NCI-H2196 treated with DMSO at 0.1 percent for 48 hours (cell line): ENCODE results near the gene SPTY2D1.
"Not testable (repeated sequence)": the region's sequence is repeated elsewhere in the genome, so short reads cannot be mapped to it uniquely, and the experiment has no call there.

Source experiments
- DNase-seq: peaks from one replicate; lab custom pipeline; 2025; ENCODE audit not compliant: unreplicated experiment; lab: John Stamatoyannopoulos, UW

The SPTY2D1 gene

DNA sequence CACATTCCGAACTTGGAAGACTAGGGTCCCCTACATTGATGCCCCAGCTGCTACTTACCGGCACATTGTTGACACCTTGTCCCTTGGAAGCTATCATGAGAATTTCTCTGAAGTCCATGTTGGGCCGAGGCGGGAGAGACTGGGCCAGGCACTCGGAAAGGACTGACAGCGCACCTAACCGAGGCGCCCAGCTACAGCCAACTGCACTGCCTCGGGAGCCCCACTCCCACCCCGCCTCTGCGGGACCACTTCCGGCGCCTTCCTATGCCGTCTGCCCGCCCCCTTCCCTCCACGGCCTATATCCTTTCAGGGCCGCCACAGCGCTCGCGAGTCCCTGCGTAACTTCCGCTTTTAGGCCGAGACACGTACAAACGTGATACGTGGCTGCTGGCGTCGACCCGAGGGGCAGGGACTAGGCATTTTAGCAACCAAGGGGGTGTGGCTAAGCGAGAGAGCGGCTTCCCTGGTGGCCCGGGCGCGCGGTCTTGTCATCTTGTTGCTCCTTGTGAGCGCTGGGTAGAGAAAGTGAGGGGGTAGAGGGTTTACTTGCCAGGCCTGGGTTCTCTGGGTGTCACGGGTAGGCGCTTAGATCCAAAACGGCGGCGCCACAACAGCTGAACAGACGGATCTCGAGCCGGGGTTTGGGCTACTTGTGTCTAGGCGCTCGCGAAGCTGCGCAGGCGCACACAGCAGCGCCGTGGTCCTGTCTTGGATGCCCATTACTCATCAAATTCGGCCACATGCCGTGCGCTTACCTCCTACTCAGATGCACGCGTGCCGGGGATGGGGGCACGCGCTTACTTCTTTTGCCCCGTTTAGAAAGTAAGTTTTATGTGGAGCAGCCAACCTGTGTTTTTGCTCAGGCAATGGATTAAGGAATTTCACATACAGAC is at the start of gene SPTY2D1:
TSS of gene SPTY2D1 (minus strand) at position 203 of the 893 bp plus-strand sequence. CDS start at position 118, 85 bp downstream.
- DNase-seq = peak; percentile 97

GRCh38 chr11:18682466-18682865 is 48.3 kb upstream of the SPTY2D1 start:
- DNase-seq = no peak

DNA sequence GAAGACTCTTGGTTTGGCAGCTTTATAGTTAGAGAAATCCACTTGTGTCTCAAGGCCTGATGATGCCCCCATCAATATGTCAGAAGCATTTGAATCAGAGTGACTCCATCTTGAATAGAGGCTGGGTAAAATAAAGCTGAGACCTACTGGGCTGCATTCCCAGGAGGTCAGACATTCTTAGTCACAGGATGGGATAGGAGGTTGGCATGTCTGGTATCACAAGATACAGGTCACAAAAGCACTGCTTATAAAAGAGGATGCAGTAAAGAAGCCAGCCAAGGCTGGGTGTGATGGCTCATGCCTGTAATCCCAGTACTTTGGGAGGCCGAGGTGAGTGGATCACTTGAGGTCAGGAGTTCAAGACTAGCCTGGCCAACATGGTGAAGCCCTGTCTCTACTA is 47.8 kb upstream of the SPTY2D1 start:
- DNase-seq = not testable (repeated sequence)

DNA sequence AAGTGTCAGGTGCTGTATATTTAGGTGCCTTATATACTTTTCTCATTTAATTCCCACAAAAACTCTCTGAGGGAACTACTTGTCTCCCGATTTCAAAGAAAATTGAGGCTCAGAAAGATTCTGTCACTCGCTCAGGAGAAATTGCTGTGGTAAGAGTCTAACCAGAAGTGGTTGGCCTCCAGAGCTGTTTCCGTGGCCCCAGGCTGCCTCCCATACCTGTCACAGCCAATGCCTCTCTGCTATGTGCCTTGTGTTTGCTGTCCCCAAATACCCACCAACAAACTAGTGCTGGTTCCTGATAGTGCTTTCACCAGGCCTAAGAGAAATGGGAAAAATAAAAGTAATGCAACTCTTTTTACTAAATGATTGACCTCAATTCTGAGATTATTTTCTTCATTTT is 43.4 kb upstream of the SPTY2D1 start:
- DNase-seq = no peak

DNA sequence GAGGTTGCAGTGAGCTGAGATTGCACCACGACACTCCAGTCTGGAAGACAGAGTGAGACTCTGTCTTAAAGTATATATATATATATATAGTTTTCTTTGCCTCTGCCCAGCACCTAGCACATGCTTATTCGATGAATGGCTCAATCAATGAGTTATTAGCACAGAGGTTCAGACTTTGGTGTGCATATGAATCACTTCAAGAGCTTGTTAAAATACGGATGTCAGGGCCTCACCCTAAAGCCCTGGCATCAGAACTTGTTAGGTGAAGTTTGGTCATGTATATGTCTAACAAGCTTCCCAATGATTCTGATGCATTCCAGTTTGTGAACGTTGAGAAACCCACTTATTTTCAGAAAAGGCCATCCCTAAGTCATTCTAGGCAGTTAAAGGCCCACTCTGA is 42.7 kb upstream of the SPTY2D1 start:
- DNase-seq = no peak

GRCh38 chr11:18672209-18672608 is 38.1 kb upstream of the SPTY2D1 start:
- DNase-seq = not testable (repeated sequence)

GRCh38 chr11:18671246-18671645 is 37.1 kb upstream of the SPTY2D1 start:
- no peak for DNase-seq

- DNase-seq = no peak
Observed at GRCh38 chr11:18669711-18670110, 35.6 kb upstream of the SPTY2D1 start.

GRCh38 chr11:18669219-18669596 is 35.1 kb upstream of the SPTY2D1 start:
- DNase-seq = no peak

DNA sequence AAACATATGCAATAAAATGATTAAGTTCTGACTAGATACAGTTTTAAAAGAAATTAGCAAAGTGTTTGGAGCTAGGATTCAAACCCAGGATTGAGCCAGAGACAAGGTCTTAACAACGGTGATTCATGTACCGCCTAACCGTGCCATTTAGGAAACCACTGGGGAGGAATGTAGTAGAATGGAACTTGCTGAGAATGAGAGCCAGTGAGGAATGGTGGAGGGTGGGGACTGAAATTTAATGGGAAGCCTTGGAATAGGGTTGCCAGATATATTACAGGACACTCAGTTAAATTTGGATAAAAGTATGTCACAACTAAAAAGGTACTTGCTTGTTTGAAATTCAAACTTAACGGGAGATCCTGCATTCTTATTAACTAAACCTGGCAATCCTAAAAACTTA is 34.0 kb upstream of the SPTY2D1 start:
- DNase-seq = no peak

DNA sequence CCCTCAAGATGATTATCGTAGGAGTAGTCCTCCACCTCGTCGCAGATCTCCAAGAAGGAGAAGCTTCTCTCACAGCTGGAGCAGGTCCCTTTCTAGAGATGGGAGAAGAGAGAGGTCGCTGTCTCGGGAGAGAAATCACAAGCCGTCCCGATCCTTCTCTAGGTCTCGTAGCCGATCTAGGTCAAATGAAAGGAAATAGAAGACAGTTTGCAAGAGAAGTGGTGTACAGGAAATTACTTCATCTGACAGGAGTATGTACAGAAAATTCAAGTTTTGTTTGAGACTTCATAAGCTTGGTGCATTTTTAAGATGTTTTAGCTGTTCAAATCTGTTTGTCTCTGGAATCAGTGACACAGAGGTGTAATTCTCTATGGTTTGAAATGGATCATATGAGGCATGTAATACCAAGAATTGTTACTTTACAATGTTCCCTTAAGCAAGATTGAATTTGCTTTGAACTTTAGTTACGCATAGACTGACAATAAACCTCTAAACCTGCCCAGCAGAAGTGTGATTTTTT is 31.3 kb upstream of the SPTY2D1 start:
- not testable (repeated sequence) for DNase-seq

DNA sequence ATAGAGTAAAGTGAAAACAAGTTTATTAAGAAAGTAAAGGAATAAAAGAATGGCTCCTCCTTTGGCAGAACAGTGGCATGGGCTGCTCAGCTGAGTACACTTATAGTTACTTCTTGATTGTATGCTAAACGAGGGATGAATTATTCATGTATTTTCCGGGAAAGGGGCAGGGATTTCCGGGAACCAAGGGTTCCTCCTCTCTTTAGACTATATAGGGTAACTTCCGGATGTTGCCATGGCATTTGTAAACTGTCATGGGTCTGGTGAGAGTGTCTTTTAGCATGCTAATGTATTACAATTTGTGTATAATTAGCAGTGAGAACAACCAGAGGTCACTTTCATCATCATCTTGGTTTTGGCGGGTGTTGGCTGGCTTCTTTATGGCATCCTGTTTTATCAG is 23.5 kb upstream of the SPTY2D1 start:
- no peak for DNase-seq

- no peak for DNase-seq
Observed at GRCh38 chr11:18650859-18651557, 16.9 kb upstream of the SPTY2D1 start.

DNA sequence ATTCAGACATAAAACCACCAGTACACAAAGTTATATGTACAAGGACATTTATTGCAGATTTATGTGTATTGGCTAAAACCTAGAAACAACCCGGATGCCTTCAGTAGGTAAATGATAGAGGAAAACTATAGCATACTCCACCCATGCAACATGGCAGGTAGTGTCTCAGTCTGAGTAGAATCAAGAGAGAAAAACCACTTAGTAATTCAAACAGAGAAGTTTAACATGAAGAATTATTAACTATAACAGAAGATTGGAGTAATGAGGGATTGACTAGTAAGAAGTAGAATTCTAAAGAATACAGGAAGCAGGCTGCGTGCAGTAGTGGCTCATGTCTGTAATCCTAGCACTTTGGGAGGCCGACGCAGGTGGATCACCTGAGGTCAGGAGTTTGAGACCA is 16.2 kb upstream of the SPTY2D1 start:
- DNase-seq = no peak

GRCh38 chr11:18643034-18643433 is 8.9 kb upstream of the SPTY2D1 start:
- not testable (repeated sequence) for DNase-seq

- DNase-seq = no peak
Observed at GRCh38 chr11:18641677-18642076, 7.5 kb upstream of the SPTY2D1 start.

DNA sequence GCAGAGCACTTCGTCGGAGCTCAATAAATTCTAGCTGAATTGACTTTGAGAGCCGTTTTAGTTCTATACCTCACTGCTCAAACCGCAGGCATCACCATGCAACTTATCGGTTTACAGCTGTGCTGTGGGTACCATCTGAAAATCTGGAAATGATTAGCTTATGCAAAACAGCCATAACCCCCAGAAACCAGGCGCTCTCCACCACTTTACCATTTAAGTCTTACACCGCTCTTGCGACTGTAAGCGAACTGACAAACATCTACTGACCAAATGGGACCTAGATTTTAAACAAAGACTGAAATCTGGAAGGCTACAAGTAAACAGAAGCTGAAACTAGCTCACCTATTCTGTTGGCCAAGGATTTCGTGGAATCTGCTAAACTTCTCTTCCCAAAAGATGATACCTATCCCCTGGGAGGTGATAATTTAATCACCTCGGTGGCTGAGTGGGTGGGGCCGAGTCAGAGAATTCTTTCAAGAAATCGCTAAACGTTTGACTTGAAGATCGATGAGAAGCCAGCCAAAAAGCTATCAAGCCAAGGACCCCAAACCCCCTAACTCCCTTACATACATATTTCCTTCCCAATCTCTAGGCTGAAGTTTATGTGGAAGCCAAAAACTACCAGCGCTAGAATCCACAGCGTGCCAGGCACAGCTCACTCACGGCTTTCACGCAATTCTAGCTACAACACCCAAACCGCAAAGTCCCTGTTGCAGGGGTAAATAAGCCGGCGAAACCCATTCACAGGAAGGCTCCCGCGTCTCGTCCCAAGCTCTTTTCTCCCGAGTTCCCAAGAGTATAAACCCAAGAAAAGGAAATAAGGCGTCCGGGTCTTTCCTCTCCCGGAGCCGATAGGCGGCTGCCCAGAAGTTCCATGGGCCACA is 644 bp downstream of the SPTY2D1 start:
- DNase-seq = no peak

DNA sequence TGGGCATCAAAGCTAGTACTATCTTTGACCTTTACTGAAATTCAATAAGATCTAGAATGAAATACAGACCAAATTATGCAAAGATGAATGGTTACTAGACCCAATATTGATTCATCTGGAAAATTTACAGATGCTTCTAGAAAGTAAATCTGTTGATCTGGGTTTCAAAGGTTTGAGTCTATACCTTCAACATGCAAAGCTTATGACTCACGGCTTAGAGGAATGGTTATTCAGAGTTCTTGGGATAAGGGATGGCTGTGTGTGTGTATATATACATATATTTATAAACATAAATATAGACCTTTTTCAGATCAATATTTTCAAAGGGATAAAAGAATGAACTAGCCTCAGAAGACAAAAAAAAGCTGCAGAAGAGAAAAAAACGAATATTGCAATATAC is 1.3 kb downstream of the SPTY2D1 start:
- no peak for DNase-seq

DNA sequence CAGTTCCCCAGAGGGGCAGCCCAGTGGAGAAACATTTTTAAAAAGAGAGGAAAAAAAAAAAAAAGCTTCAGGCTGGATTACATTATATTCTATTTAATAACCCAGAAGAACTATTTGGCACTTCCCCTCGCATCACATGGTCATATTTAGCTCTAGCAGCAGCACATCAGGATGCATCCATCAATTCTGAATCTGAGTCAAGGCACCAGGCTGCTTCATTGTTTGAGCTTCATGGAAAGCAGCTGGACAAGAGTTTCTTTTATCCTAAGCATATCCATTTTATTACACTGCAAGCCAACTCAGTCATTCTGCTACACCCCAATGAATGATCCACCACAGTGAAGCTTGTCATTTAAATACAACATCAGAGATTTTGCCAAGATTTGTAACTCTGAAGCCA is 10.0 kb downstream of the SPTY2D1 start:
- no peak for DNase-seq

DNA sequence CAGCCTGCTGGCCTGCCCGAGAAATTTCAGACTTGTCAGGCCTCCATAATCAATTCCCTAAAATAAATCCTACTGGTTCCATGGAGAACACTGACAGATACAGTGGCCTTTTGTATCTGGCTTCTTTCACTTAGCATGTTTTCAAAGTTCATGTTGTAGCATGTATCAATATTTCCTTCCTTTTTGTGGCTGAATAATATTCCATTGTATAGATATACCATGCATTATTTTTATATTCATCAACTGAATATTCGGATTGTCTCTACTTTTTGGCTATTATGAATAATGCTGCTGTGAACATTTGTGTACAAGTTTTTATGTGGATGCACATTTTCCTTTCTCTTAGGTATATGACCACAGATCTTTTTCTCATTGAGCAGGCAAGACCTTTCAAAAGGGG is 10.4 kb downstream of the SPTY2D1 start:
- DNase-seq = no peak
